LNCAP (cell line): ENCODE data around the gene FAM171A1.

ENCODE experiments used
- TF ChIP-seq, protein P1 (sequence below): fragments of 450-650 bp; IDR thresholded peaks from 2 replicates; pipeline ENCODE4 v1.5.1; 2017; ENCODE audit warnings: mild to moderate bottlenecking

Gene FAM171A1

DNA sequence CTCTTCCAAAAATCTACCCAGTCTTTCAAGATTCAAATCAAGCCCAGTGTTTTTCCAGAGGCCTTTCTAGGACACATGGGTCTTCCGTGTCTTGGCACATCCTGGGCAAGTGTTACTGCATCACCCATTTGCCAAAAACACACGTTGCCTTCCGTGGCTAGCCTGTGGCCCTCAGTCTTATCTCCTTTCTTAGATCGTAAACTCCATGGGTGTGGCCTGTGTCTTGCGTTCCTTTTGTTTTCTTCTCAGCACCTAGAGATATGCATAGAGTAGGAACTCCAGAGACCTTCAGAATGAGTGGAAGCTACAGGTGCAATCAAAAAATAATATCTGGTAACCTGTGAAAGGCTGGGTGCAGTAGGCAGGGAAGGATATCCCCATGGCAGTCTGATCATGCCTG, 146.1 kb downstream of the FAM171A1 start:
- TF ChIP-seq, protein P1, sequence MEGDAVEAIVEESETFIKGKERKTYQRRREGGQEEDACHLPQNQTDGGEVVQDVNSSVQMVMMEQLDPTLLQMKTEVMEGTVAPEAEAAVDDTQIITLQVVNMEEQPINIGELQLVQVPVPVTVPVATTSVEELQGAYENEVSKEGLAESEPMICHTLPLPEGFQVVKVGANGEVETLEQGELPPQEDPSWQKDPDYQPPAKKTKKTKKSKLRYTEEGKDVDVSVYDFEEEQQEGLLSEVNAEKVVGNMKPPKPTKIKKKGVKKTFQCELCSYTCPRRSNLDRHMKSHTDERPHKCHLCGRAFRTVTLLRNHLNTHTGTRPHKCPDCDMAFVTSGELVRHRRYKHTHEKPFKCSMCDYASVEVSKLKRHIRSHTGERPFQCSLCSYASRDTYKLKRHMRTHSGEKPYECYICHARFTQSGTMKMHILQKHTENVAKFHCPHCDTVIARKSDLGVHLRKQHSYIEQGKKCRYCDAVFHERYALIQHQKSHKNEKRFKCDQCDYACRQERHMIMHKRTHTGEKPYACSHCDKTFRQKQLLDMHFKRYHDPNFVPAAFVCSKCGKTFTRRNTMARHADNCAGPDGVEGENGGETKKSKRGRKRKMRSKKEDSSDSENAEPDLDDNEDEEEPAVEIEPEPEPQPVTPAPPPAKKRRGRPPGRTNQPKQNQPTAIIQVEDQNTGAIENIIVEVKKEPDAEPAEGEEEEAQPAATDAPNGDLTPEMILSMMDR = no peak

DNA sequence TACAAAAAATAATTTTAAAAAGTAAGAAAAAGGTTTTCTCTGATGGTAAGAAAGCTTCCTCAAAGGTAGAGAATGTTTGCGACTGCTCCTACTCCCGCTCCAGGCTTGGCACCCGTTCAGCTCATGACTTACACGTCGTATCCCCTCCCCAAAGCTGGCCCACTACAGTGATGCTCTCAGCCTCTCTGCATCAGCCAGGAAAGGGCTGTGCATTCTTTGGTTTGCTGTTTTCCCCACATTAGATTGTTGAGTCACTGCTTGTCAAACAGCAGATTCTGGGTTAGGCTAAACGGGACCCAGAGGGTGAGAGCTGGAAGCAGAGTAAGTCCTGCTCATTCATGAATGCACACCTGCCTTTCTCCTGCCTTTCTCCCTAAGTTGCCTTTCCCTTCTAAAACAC, 147.9 kb downstream of the FAM171A1 start:
- TF ChIP-seq, protein P1 = no peak

DNA sequence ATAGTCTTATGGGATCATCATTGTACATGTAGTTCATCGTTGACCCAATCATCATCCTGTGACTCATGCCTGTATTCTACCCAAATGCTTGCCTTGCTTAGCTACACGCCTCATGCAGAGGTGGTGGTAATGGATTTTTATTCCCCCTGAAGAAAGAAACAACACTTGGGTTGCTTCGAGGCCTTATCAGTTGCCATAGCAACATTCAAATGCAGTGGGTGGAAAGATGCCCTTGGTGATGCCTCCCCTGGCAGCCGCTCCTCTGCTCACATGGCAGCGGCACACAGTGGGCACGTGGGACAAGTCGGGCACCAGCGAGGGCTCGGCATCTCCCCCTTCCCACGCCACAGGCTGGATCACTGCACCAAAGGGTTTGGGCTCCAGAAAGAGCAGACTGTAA, 148.6 kb downstream of the FAM171A1 start:
- TF ChIP-seq, protein P1 = no peak

DNA sequence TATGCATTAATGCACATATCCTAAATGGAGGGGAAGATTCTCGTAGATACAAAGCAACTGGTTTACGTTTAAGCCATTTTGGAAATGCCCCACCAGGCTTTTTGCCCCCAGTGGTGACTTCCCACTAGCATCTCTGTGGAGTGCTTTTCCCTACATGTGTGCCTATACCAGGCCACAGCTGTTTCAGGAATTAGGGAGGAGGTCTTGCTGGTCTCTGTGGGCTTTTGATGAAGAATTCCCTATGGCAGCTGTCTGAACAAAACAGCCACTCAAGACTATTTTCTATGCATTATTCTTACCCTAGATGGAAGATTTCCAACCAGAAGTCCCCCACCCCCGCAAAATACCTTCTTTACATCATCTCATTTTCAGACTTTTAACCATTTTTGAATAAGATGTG, 150.6 kb downstream of the FAM171A1 start:
- TF ChIP-seq, protein P1 = no peak

DNA sequence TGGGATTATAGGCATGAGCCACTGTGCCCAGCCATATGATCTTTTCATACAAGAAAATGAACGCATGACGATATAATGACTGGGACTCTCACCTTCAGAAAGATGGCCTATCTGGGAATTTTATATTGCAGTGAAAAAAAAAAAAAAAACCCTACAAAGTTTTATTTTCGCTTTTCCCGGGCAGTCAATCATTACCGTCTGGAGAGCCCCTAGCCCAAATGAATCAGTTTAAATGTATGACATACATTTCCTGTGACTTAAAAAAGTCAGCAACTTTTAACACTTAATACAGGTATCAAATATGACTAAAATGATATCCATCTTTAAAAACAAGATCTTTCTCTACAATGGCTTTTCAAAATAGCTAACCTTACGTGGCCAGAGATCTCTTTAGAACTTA, 154.4 kb downstream of the FAM171A1 start:
- TF ChIP-seq, protein P1 = no peak

DNA sequence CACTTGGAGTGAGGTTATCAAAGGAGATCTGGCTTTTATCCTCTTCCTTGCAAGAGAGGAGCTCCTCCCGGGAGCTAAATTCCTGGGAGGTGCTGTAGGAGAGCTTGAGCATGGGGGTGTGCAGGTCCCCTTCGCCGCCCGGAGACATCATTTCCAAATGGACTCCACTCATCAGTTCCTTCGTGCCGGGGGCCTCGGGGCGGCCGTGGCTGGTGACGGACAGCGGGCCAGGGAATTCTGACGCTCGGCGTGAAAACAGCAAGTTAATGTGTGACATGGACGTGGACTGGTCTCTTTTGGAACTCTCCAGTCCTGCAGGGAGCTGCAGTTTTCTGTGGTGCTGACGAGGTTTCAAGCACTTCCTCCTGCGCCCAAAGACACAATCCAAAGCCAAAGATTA, 156.9 kb downstream of the FAM171A1 start:
- TF ChIP-seq, protein P1 = no peak

DNA sequence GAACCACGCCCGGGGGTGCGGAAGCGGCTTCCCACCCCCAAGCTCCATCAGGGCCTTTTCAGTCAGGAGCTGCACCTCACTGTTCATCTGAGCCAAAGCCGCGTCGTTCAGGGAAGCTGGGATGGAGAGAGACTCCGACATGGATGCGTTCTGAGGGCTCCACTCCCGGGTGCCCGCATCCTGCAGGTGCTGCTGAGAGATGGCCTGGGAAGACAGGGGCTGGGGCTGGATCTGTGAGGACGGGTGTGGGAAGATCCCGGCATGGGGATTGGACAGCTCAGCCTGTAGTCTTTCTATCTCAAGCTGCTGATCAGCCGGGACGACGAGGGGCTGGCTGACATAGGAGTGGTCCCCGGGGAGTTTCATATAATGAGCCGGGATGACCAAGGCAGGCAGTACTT, 157.6 kb downstream of the FAM171A1 start:
- TF ChIP-seq, protein P1 = no peak

DNA sequence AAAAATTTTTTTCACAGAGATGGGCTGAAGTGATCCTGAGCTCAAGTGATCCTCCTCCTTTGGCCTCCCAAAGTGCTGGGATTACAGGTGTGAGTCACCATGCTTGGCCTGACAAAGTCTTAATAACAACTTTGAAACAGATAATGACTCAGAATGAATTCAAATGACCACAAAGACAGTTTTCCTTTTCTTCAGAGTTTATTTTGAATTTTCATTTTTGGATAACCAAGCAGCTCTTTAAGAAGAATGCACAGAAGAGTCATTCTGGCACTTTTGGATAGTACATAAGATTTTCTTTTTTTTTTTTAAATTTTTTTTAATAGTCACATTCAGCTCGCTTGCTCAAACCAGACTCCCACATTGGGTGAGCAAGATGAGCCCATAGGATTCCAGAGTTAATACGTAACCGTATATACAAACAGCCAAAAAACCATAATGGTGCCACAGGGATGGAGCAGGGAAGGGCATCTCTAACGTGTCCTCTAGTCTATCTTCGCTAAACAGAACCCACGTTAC, 159.6 kb downstream of the FAM171A1 start:
- TF ChIP-seq, protein P1 = no peak
